Measurements from ENCODE around the gene IRF4.

IRF4 gene

GRCh38 chr6:362924-363249, 28.7 kb upstream of the IRF4 start:
- no peak overlapping the region for H3K4me3 ChIP-seq (ENCODE audit: low read length)
- H4K20me1 ChIP-seq (ENCODE audit: insufficient read depth, low read length): no peaks in the 10 kb centered on the region
- no peak overlapping the region for H3K4me2 ChIP-seq (ENCODE audit: low read depth, low read length)
- no peaks in the 10 kb centered on the region for H3K36me3 ChIP-seq (replicated peaks; ENCODE audit: insufficient read depth, low read length)
- no peak overlapping the region for H3K27ac ChIP-seq (ENCODE audit: low read length)
- no peak overlapping the region for H2AFZ ChIP-seq (ENCODE audit: low read length)
- no peaks in the 10 kb centered on the region for H3K4me1 ChIP-seq (ENCODE audit: low read length)
- H3K27me3 ChIP-seq (replicated peaks; ENCODE audit: insufficient read depth, low read length): no peaks in the 10 kb centered on the region
- H3K9me3 ChIP-seq (replicated peaks; ENCODE audit: insufficient read depth, low read length): no peaks in the 10 kb centered on the region
- TF ChIP-seq EZH2 (optimal IDR thresholded peaks at IDR 0.05; ENCODE audit: low read depth, low read length) (no peak), EZH2phosphoT487 (IDR thresholded peaks at IDR 0.05; ENCODE audit: low read length) (no peak)
- TF ChIP-seq, protein P1, sequence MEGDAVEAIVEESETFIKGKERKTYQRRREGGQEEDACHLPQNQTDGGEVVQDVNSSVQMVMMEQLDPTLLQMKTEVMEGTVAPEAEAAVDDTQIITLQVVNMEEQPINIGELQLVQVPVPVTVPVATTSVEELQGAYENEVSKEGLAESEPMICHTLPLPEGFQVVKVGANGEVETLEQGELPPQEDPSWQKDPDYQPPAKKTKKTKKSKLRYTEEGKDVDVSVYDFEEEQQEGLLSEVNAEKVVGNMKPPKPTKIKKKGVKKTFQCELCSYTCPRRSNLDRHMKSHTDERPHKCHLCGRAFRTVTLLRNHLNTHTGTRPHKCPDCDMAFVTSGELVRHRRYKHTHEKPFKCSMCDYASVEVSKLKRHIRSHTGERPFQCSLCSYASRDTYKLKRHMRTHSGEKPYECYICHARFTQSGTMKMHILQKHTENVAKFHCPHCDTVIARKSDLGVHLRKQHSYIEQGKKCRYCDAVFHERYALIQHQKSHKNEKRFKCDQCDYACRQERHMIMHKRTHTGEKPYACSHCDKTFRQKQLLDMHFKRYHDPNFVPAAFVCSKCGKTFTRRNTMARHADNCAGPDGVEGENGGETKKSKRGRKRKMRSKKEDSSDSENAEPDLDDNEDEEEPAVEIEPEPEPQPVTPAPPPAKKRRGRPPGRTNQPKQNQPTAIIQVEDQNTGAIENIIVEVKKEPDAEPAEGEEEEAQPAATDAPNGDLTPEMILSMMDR (IDR thresholded peaks at IDR 0.05; ENCODE audit: low read length): no peak
- H3K9me2 ChIP-seq (replicated peaks; ENCODE audit: insufficient read depth, low read length): no peaks in the 10 kb centered on the region
- no peak for DNase-seq
- no peaks in the 10 kb centered on the region for H3K79me2 ChIP-seq (ENCODE audit: low read length)
- H3K9ac ChIP-seq (ENCODE audit: low read length): no peak overlapping the region
- H3F3A ChIP-seq (ENCODE audit: insufficient read depth, low read length): no peaks in the 10 kb centered on the region

DNA sequence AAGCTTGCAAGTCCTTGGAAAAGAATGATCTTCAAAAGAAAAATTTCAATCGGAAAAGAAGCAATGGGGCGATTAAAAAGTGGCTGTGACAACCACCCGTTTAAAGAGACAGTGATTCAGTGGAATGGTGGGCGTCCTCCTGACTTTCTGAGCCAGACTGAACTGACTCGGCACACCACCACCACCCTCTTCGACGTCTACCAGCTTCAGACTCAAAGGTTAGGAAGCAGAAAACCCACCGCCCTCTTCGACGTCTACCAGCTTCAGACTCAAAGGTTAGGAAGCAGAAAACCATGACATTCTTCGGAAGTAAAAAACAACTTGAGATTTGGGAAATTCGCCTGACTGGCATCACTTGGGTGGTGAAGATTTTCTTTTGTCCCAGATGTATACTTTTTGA, 28.3 kb upstream of the IRF4 start:
- H3K9ac ChIP-seq (ENCODE audit: low read length): no peak overlapping the region
- no peaks in the 10 kb centered on the region for H3K27me3 ChIP-seq (replicated peaks; ENCODE audit: insufficient read depth, low read length)
- H3K4me1 ChIP-seq (ENCODE audit: low read length): no peaks in the 10 kb centered on the region
- H3K79me2 ChIP-seq (ENCODE audit: low read length): no peaks in the 10 kb centered on the region
- H3K9me2 ChIP-seq (replicated peaks; ENCODE audit: insufficient read depth, low read length): no peaks in the 10 kb centered on the region
- H3K4me3 ChIP-seq (ENCODE audit: low read length): no peak overlapping the region
- H4K20me1 ChIP-seq (ENCODE audit: insufficient read depth, low read length): no peaks in the 10 kb centered on the region
- H2AFZ ChIP-seq (ENCODE audit: low read length): no peak overlapping the region
- no peak for DNase-seq
- no peak overlapping the region for H3K27ac ChIP-seq (ENCODE audit: low read length)
- no peaks in the 10 kb centered on the region for H3F3A ChIP-seq (ENCODE audit: insufficient read depth, low read length)
- TF ChIP-seq EZH2phosphoT487 (IDR thresholded peaks at IDR 0.05; ENCODE audit: low read length): no peak
- no peak for TF ChIP-seq EZH2 (optimal IDR thresholded peaks at IDR 0.05; ENCODE audit: low read depth, low read length)
- TF ChIP-seq, protein P1 (IDR thresholded peaks at IDR 0.05; ENCODE audit: low read length): no peak
- no peak overlapping the region for H3K4me2 ChIP-seq (ENCODE audit: low read depth, low read length)
- H3K36me3 ChIP-seq (replicated peaks; ENCODE audit: insufficient read depth, low read length): no peaks in the 10 kb centered on the region
- no peaks in the 10 kb centered on the region for H3K9me3 ChIP-seq (replicated peaks; ENCODE audit: insufficient read depth, low read length)

- no peak overlapping the region for H3K27ac ChIP-seq (ENCODE audit: low read length)
- H3F3A ChIP-seq (ENCODE audit: insufficient read depth, low read length): no peaks in the 10 kb centered on the region
- no peak overlapping the region for H3K9ac ChIP-seq (ENCODE audit: low read length)
- no peak for DNase-seq
- no peaks in the 10 kb centered on the region for H3K79me2 ChIP-seq (ENCODE audit: low read length)
- H3K9me3 ChIP-seq (replicated peaks; ENCODE audit: insufficient read depth, low read length): no peaks in the 10 kb centered on the region
- no peaks in the 10 kb centered on the region for H4K20me1 ChIP-seq (ENCODE audit: insufficient read depth, low read length)
- H2AFZ ChIP-seq (ENCODE audit: low read length): no peak overlapping the region
- H3K4me1 ChIP-seq (ENCODE audit: low read length): no peaks in the 10 kb centered on the region
- H3K36me3 ChIP-seq (replicated peaks; ENCODE audit: insufficient read depth, low read length): no peaks in the 10 kb centered on the region
- H3K27me3 ChIP-seq (replicated peaks; ENCODE audit: insufficient read depth, low read length): no peaks in the 10 kb centered on the region
- H3K4me2 ChIP-seq (ENCODE audit: low read depth, low read length): no peak overlapping the region
- no peaks in the 10 kb centered on the region for H3K9me2 ChIP-seq (replicated peaks; ENCODE audit: insufficient read depth, low read length)
- no peak overlapping the region for H3K4me3 ChIP-seq (ENCODE audit: low read length)
- TF ChIP-seq EZH2 (optimal IDR thresholded peaks at IDR 0.05; ENCODE audit: low read depth, low read length) (no peak), EZH2phosphoT487 (IDR thresholded peaks at IDR 0.05; ENCODE audit: low read length) (no peak)
- TF ChIP-seq, protein P1 (IDR thresholded peaks at IDR 0.05; ENCODE audit: low read length): no peak
These were observed 27.6 kb upstream of the IRF4 start for GRCh38 chr6:363909-364308.

Data from MM.1S (cell line).